ENCODE measurements around the gene PLIN5.

GRCh38 chr19:4553775-4554174 is 18.8 kb upstream of the PLIN5 start:
- no peak for TF ChIP-seq MAFK (IDR thresholded peaks at IDR 0.05; ENCODE audit: low read depth, low read length)
- no peak for TF ChIP-seq TAF7 (optimal IDR thresholded peaks at IDR 0.05; ENCODE audit: borderline replicate concordance, low read depth, low read length)
- no peak for TF ChIP-seq CHD2 (IDR thresholded peaks at IDR 0.05; ENCODE audit: low read length)
- TF ChIP-seq CHD1 (IDR thresholded peaks at IDR 0.05; ENCODE audit: low read depth, low read length): no peak
- no peak for TF ChIP-seq NRF1 (IDR thresholded peaks at IDR 0.05; ENCODE audit: low read depth, low read length)
- no peak for TF ChIP-seq USF2 (IDR thresholded peaks at IDR 0.05; ENCODE audit: low read length)
- TF ChIP-seq EZH2 (IDR thresholded peaks at IDR 0.05; ENCODE audit: low read depth, low read length, severe bottlenecking): no peak
